Measurements from ENCODE around the gene EXOC3L4. TPM values are rescaled to one million over a fixed set of nuclear protein-coding genes. Genes with fewer than 3 reads are reported as not detected.

The EXOC3L4 gene
- total and polyA plus RNA-seq, 2 donors (not counting 1 experiment from before 2014, with no cell fraction given): not detected

DNA sequence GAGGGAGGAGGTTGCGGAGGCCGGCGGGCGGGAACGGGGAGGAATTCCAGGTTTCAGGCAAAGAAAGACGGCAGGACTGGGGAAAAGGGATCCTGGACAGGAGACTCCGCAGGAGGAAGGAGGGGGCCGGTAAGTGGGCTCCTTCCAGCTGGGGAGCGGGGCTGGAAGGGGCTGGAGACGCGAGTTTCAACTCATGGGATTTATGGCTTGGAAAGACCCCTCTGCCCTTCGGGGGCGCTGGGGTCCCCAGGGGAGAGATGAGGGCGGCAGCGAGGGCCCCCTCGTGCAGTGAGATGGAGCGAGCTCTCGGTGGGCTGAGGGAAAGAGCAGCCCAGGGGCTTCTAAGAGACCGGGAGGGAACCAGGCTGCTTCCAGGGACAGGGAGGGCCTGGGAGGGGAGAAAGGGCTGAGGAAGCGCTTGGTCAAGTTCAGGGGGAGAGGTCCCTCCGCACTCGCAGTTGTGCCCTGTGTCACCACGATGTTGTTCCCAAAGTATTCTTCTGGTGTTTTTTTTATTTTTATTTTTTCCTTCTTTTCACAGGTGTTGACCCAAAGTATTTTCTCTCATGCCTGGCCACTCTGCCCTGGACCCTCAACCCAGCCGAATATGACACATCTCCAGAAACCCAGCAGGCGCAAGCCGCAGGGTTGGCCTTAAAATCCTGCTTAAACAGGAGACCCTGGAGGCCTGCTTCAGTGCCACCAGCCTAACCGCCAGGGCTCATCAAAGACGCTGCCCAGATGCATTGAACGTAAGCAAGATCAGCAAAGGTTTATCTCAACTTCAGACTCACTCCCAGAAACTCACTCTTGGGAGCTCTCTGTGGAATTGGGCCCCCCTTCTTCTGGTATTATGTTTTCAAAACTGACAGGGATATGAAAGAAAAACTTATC is 44.9 kb downstream of the EXOC3L4 start:
- H3K27ac ChIP-seq (ENCODE audit: low read length in 2 of 2): no peak overlapping the region
- 87% methylated on average over 25 of the region's 29 CpGs for WGBS (ENCODE audit: insufficient coverage)
- no peak overlapping the region for H3K9ac ChIP-seq (ENCODE audit: low read length)
- H3K4me1 Mint-ChIP-seq: peaks cover 17% of the 10 kb centered on the region
- H3K9me3 ChIP-seq (ENCODE audit: control extremely low read depth in 1 of 3, control insufficient read depth in 2 of 3, insufficient read depth in 1 of 3, low read length in 2 of 3): no peaks in the 10 kb centered on the region
- DNase-seq: no peak
- peaks cover 0 to 11% of the 10 kb centered on the region in 2 donors for H3K4me1 ChIP-seq (ENCODE audit: control insufficient read depth in 2 of 2, insufficient read depth in 2 of 2, low read length in 2 of 2)
- TF ChIP-seq, protein P1, sequence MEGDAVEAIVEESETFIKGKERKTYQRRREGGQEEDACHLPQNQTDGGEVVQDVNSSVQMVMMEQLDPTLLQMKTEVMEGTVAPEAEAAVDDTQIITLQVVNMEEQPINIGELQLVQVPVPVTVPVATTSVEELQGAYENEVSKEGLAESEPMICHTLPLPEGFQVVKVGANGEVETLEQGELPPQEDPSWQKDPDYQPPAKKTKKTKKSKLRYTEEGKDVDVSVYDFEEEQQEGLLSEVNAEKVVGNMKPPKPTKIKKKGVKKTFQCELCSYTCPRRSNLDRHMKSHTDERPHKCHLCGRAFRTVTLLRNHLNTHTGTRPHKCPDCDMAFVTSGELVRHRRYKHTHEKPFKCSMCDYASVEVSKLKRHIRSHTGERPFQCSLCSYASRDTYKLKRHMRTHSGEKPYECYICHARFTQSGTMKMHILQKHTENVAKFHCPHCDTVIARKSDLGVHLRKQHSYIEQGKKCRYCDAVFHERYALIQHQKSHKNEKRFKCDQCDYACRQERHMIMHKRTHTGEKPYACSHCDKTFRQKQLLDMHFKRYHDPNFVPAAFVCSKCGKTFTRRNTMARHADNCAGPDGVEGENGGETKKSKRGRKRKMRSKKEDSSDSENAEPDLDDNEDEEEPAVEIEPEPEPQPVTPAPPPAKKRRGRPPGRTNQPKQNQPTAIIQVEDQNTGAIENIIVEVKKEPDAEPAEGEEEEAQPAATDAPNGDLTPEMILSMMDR (IDR thresholded peaks at IDR 0.05): no peak
- no peak for TF ChIP-seq EZH2 (IDR thresholded peaks at IDR 0.05; ENCODE audit: borderline replicate concordance, insufficient read depth, low read depth, low read length, poor library complexity, severe bottlenecking)
- intact Hi-C loops (cut with micrococcal nuclease): loop anchor here (2.0 kb wide), 1 partner anchor 35 kb away; no protein-coding TSS in a partner anchor
- H3K27ac Mint-ChIP-seq: no peak overlapping the region
- H3K79me2 ChIP-seq (ENCODE audit: control insufficient read depth, insufficient read depth, low read length): no peaks in the 10 kb centered on the region
- no peak overlapping the region for H3K4me3 Mint-ChIP-seq
- H3K4me2 ChIP-seq (replicated peaks; ENCODE audit: low read depth, low read length, poor library complexity, severe bottlenecking): no peak overlapping the region
- H3K27me3 Mint-ChIP-seq: peaks cover 34% of the 10 kb centered on the region
- H2AFZ ChIP-seq (ENCODE audit: insufficient read depth, low read depth, low read length, poor library complexity, severe bottlenecking): no peak overlapping the region
- ChIA-PET POLR2A (interaction anchor here (0.7 kb wide), 1 partner anchor 613 kb away, joined by 3 read pairs; no protein-coding TSS in a partner anchor), CTCF (interaction anchor here (0.6 to 3.2 kb wide), 3 partner anchors 29 to 34 kb away, joined by 3 to 24 read pairs (median 4); no protein-coding TSS in a partner anchor)
- H3K36me3 ChIP-seq (replicated peaks in 1 of 2; ENCODE audit: control extremely low read depth in 1 of 2, control insufficient read depth in 1 of 2, extremely low read depth in 1 of 2, insufficient read depth in 2 of 2, low read length in 1 of 2): no peaks in the 10 kb centered on the region
- H3K4me3 ChIP-seq (ENCODE audit: control extremely low read depth in 1 of 5, extremely low read depth in 1 of 5, insufficient read depth in 1 of 5, low read depth in 2 of 5, low read length in 4 of 5): no peak overlapping the region
- H3K27me3 ChIP-seq (replicated peaks in 1 of 4; ENCODE audit: control extremely low read depth in 1 of 4, control insufficient read depth in 3 of 4, insufficient read depth in 4 of 4, low read length in 3 of 4): peaks cover 0 to 22% (median 5%) of the 10 kb centered on the region in 4 experiments
- no peaks in the 10 kb centered on the region for H3K9me3 Mint-ChIP-seq (ENCODE audit: insufficient read depth)
- H4K20me1 ChIP-seq (ENCODE audit: control insufficient read depth, insufficient read depth, low read length, poor library complexity, severe bottlenecking): no peaks in the 10 kb centered on the region
- ATAC-seq (ENCODE audit: low read depth): no peak

Data from B cell (primary cell).